ENCODE results near the gene RUNX1.

GRCh38 chr21:35086357-35086756 is 37.3 kb upstream of the RUNX1 start:
- TF ChIP-seq, protein P1, sequence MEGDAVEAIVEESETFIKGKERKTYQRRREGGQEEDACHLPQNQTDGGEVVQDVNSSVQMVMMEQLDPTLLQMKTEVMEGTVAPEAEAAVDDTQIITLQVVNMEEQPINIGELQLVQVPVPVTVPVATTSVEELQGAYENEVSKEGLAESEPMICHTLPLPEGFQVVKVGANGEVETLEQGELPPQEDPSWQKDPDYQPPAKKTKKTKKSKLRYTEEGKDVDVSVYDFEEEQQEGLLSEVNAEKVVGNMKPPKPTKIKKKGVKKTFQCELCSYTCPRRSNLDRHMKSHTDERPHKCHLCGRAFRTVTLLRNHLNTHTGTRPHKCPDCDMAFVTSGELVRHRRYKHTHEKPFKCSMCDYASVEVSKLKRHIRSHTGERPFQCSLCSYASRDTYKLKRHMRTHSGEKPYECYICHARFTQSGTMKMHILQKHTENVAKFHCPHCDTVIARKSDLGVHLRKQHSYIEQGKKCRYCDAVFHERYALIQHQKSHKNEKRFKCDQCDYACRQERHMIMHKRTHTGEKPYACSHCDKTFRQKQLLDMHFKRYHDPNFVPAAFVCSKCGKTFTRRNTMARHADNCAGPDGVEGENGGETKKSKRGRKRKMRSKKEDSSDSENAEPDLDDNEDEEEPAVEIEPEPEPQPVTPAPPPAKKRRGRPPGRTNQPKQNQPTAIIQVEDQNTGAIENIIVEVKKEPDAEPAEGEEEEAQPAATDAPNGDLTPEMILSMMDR (IDR thresholded peaks at IDR 0.05; ENCODE audit: low read depth, low read length): no peak
- TF ChIP-seq EZH2phosphoT487 (IDR thresholded peaks at IDR 0.05; ENCODE audit: low read depth): no peak
